GM12865 (cell line): ENCODE data around the gene MAP3K8.

ENCODE experiments used
- DNase-seq: peaks from one replicate; pipeline ENCODE4 v3.0.0; 2010; ENCODE audit warnings: low read depth
- H3K4me3 ChIP-seq: 2 replicates; pipeline ENCODE4 v1.5.1; 2011; ENCODE audit warnings: mild to moderate bottlenecking, low read depth, low read length, control low read depth
- TF ChIP-seq, protein P1 (sequence below): IDR thresholded peaks from 2 replicates; pipeline ENCODE4 v1.5.1; 2011; ENCODE audit warnings: low read length, control low read depth, low read depth, inconsistent platforms; ENCODE audit not compliant: insufficient read depth; ENCODE audit errors: missing control alignments

Gene MAP3K8

DNA sequence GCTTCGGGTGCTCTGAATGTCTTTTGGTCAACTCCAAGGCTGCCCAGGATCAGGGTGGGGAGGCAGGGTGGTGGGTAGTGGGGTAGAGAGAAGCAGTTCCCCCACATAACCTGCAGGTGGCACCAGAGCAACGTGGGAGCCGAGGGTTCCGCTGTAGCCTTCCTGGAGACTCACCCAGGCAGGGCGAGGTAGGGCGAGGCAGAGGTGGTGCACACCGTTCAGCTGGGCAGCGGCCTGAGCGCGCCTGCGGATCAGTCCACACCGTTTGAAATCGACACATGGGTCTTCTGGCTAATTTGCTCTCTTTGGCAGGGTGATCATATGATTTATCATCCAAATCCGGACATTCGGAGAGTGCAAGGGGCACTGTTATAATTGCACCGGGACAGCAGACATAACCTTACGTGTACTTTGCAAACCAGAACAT lies 41.4 kb upstream of the MAP3K8 start:
- TF ChIP-seq, protein P1, sequence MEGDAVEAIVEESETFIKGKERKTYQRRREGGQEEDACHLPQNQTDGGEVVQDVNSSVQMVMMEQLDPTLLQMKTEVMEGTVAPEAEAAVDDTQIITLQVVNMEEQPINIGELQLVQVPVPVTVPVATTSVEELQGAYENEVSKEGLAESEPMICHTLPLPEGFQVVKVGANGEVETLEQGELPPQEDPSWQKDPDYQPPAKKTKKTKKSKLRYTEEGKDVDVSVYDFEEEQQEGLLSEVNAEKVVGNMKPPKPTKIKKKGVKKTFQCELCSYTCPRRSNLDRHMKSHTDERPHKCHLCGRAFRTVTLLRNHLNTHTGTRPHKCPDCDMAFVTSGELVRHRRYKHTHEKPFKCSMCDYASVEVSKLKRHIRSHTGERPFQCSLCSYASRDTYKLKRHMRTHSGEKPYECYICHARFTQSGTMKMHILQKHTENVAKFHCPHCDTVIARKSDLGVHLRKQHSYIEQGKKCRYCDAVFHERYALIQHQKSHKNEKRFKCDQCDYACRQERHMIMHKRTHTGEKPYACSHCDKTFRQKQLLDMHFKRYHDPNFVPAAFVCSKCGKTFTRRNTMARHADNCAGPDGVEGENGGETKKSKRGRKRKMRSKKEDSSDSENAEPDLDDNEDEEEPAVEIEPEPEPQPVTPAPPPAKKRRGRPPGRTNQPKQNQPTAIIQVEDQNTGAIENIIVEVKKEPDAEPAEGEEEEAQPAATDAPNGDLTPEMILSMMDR, result peak; percentile 99
- peak; percentile 78 for DNase-seq

DNA sequence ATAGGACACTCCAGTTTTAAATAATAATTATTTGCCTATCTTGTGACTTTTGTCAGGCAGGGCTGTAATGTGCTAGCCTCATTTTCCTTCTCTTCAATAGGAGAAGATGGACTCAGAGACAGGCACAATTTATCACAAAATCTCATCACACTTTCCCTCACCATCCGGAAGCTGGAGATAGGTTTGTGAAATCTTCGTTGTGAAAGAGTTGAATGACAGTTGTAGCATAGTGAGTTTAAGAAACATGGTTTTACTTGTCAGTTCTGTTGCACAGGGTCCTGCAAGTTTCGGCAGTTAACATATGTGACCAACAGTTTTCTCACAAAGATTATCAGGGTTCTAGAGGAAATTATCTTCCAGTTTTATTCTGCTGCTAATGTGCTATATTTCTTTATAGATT lies 37.7 kb upstream of the MAP3K8 start:
- no peak overlapping the region for H3K4me3 ChIP-seq
- TF ChIP-seq, protein P1, result no peak
- DNase-seq, result no peak

More for the DNA sequence above, 41.4 kb upstream of the MAP3K8 start:
- H3K4me3 ChIP-seq, result no peak overlapping the region

DNA sequence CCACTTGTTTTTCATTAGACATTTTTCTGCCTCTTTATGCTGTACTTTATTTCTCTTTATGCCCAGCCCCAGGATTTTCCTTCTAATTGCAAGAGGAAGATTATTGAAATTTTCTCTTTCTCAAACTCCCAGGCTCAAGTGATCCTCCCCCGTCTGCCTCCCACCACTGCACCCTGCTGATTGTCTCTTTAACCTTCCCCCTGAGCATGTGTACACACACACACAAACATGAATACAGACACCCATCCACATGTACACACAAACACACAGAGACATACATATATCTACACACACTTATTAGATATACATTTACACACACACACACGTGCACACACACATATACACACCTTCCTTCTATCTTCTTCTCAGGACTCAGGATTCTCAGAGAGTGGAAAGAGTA lies 37.3 kb upstream of the MAP3K8 start:
- DNase-seq, result no peak
- no peak overlapping the region for H3K4me3 ChIP-seq
- TF ChIP-seq, protein P1, result no peak

DNA sequence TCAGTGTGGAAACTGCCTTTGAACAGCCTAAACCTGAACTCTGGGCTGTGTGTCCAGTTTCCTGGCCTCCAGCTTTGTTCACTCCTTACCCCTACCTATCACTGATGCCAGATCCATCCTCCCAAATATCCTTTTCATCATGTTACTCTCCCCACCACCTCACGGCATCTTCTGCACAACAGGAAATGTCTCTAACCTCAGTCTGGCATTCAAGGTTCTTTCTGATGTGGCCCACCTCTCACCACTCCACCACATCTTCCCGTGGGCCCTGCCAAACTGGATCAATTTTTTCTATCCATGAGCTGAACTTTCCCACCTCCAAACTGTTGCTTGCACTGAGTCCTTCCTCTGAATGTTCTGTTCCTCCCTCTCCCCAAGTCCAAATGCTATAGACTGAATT lies 35.8 kb upstream of the MAP3K8 start:
- DNase-seq, result no peak
- no peak overlapping the region for H3K4me3 ChIP-seq
- TF ChIP-seq, protein P1, result no peak

DNA sequence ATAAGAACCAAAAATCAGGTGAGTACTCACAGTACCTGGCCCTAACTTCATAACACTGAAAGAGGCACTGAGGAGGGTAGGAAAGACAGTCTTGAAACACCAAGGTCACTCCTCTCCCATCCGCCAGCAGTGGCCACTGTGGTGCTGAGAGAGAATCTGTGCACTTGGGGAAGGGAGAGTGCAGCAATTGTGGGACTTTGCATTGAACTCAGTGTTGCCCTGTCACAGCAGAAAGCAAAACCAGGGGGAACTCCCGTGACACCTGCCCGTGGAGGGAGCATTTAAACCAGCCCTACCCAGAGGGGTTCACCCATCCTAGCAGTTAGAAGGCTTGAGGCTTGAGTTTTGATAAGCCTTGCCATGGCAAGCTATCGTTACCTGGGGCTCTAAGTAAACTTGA lies 35.2 kb upstream of the MAP3K8 start:
- TF ChIP-seq, protein P1, result no peak
- DNase-seq, result peak; percentile 30
- no peak overlapping the region for H3K4me3 ChIP-seq

DNA sequence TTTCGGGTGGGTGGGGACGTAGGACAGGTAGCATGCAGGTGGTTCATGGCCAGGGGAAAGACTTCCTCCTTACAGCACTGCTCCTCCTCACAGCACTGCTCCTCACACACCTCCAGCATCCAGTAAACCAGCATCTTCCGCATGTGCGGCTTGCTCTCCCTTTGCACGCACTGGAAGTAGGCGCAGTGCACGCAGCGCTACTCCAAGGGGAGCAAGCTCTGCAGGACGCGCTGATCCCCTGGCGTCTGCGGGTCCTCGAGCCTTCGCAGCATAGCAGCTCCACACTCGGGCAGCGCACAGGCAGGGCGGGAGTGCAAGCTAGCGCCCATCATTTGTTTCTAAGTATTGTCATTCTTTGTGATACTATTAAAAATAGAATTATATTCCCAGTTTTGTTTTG lies 30.5 kb upstream of the MAP3K8 start:
- H3K4me3 ChIP-seq, result no peak overlapping the region
- DNase-seq, result no peak
- TF ChIP-seq, protein P1, result no peak

DNA sequence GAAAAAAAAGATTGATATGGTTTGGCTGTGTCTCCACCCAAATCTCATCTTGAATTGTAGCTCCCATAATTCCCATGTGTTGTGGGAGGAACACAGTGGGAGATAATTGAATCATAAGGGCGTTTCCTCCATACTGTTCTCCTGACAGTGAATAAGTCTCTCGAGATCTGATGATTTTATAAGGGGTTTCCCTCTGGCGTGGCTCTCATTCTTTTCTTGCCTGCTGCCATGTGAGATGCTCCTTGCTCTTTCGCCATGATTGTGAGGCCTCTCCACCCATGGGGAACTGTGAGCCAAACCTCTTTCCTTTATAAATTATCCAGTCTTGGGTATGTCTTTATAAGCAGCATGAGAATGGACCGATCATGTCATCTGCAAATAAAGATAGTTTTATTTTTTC lies 29.4 kb upstream of the MAP3K8 start:
- no peak for DNase-seq
- TF ChIP-seq, protein P1, result no peak
- no peak overlapping the region for H3K4me3 ChIP-seq
